Measurements from ENCODE around the gene CXCR3. TPM values are rescaled to one million over a fixed set of nuclear protein-coding genes. Genes with fewer than 3 reads are reported as not detected.

Gene CXCR3
- total RNA-seq (under 1 TPM in 5 of 9 donors, not detected in 4; 0.27 to 0.79 (median 0.39) TPM), polyA plus RNA-seq (1 to 10 TPM in 2 of 3 donors, under 1 TPM in 1; 0.20 to 1.6 (median 1.1) TPM)
- long read RNA-seq, donor 1, partial matches to known transcripts: 0 of 1 reads
- long read RNA-seq, donor 1, other reads (novel, unspliced or antisense): 0 of 1 reads
- long read RNA-seq, donor 2: 0 reads
- long read RNA-seq, donor 3: 0 reads
- long read RNA-seq, donor 4: 0 reads
- long read RNA-seq, donor 5: 0 reads
- long read RNA-seq, donor 6: 0 reads
- long read RNA-seq, donor 7: 0 reads
- long read RNA-seq, donor 8: 0 reads
- long read RNA-seq, donor 9: 0 reads
- long read RNA-seq, donor 10: 0 reads

DNA sequence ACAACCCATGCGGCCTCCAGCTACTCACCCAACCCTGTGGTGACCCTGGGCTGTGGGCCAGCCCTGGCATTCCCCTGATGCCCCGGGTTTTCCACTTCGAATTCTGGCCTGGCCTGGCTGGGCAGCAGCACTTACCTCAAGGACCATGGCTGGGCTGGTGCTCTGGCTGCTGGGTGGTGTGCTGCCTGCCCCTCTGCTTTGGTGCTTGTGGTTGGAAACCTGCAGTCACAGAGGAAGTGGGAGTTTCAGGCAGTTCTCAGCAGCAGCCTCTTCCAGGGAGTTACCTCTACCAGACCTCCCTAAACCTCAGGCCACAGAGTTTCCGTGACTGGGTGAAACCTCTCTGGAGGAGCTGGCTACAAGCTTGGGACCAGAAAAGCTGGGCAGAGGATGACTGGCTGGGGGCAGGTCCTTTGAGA is at the start of gene CXCR3:
CXCR3 (minus strand) TSS at position 209 of the 419 bp plus-strand sequence; CDS start at position 147, 62 bp downstream.
- peak within 1 kb of the TSS in 1 of 5 donors; percentile 34 for H3K27ac ChIP-seq
- H3K9me3 ChIP-seq (replicated peaks in 1 of 3): no peaks in the 10 kb centered on the region
- peaks cover 0 to 4% of the 10 kb centered on the region in 2 donors for H3K4me1 ChIP-seq (replicated peaks in 1 of 2)
- peaks cover 0 to 11% of the 10 kb centered on the region in 2 donors for H3K36me3 ChIP-seq (replicated peaks in 1 of 2)
- intact Hi-C loops (cut with DNase I): no loop called here
- H3K4me3 ChIP-seq: no peak within 1 kb of the TSS
- H3K27me3 ChIP-seq: peaks cover 5% of the 10 kb centered on the region
- no peak for TF ChIP-seq POLR2A (IDR thresholded peaks at IDR 0.05)
- TF ChIP-seq, protein P1, sequence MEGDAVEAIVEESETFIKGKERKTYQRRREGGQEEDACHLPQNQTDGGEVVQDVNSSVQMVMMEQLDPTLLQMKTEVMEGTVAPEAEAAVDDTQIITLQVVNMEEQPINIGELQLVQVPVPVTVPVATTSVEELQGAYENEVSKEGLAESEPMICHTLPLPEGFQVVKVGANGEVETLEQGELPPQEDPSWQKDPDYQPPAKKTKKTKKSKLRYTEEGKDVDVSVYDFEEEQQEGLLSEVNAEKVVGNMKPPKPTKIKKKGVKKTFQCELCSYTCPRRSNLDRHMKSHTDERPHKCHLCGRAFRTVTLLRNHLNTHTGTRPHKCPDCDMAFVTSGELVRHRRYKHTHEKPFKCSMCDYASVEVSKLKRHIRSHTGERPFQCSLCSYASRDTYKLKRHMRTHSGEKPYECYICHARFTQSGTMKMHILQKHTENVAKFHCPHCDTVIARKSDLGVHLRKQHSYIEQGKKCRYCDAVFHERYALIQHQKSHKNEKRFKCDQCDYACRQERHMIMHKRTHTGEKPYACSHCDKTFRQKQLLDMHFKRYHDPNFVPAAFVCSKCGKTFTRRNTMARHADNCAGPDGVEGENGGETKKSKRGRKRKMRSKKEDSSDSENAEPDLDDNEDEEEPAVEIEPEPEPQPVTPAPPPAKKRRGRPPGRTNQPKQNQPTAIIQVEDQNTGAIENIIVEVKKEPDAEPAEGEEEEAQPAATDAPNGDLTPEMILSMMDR (IDR thresholded peaks at IDR 0.05): no peak
- 43 to 61% (median 50%) methylated on average over 2 to 4 of the region's 4 CpGs for WGBS, 4 donors
- peak; percentile 66 to 81 (median 75) for DNase-seq

DNA sequence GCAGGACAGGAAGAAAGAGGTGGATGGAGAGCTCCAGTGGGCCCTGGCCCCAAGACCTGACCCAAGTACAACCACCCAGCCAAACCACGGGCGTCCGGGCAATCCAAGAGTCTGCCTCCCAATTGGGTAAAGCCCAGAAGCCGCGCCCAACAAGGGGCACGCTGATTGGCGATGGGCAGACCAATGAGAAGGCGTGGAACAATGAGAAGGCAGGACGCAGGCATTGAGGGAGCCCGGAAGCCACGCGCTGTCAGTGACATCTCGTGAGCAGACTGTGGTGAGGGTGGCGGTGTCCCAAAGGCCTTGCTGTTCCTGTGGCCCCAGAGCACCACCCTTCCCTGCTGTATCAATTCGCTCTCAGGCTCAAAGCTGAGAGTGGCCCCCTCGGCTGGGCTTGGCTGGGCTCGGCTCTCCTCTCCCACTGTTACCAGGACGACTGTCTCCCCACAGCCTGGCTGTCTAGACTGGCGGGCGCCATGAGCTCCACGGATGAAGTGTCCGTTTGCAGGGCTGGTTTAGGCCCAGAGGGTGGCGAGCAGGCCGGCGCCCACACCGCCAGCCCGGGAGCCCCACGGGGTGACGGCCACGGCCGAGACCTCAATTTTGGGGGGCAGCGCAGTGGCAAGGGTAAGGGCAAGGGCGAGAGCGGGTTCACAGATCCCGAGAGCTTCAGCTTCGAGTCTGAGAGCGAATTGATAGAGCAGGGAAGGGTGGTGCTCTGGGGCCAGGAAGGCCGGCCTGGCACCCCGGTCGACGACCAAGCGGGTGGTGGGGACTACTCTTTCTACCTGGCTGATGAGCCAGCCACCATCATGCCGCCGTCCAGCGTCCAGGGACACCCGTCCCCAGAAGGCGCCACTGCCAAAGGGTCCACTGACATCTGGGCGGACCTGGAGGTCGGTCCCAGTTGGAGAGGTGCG is 49.3 kb upstream of the CXCR3 start, which contains the start of gene LOC101059915:
LOC101059915 (plus strand) TSS at position 219 of the 920 bp plus-strand sequence.
- Histone ChIP-seq H3K36me3 (replicated peaks in 1 of 2) (no peaks in the 10 kb centered on the region), H3K4me1 (replicated peaks in 1 of 2) (no peaks in the 10 kb centered on the region), H3K27me3 (no peaks in the 10 kb centered on the region), H3K27ac (no peak within 1 kb of the TSS), H3K9me3 (replicated peaks in 1 of 3) (no peaks in the 10 kb centered on the region), H3K4me3 (no peak within 1 kb of the TSS)
- no peak for DNase-seq
- TF ChIP-seq POLR2A (IDR thresholded peaks at IDR 0.05): no peak
- TF ChIP-seq, protein P1 (IDR thresholded peaks at IDR 0.05): no peak
- intact Hi-C loops (cut with DNase I): no loop called here
- WGBS, 4 donors: 92 to 94% (median 93%) methylated on average over 25 to 50 of the region's 50 CpGs

DNA sequence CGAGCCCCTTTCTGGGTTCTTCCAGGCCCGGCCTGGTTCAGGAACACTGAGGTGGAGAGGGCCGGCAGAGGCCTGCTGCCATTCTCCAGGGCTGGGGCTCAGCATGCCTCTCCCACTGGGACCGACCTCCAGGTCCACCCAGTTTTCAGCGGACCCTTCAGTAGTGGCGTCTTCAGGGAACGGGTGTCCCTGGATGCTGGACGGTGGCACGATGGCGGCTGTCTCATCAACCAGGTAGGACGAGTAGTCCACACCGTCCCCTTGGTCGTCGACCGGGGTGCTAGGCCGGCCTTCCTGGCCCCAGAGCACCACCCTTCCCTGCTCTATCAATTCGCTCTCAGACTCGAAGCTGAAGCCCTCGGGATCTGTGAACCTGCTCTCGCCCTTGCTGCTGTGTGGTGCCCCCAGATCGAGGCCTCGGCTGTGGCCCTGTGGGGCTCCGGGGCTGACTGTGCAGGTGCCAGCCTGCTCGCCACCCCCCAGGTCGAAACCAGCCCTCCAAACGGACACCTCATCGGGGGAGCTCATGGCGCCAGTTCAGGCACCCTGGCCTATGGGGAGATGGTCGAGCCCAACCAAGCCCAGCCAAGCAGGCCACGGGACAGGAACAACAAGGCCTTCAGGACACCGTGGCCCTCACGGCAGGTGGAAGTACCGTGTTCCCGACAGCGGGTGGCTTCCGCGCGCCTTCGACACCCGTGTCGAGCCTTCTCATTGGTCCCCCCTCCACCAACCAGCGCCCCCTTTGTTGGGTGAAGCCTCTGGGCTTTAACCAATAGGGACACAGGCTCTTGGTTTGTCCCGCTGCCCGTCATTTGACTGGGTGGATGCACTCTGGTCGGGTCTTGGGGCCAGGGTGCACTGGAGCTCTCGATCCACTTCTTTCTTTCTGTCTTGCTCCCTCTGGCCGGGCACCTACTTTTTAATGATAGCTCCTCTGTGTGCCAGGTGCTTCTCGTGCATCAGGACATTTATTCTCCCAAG is 48.2 kb upstream of the CXCR3 start:
- Histone ChIP-seq H3K4me1 (replicated peaks in 1 of 2) (no peaks in the 10 kb centered on the region), H3K27ac (no peak overlapping the region), H3K36me3 (replicated peaks in 1 of 2) (no peaks in the 10 kb centered on the region), H3K27me3 (no peaks in the 10 kb centered on the region), H3K4me3 (no peak overlapping the region), H3K9me3 (replicated peaks in 1 of 3) (no peaks in the 10 kb centered on the region)
- DNase-seq: no peak
- intact Hi-C loops (cut with DNase I): no loop called here
- TF ChIP-seq, protein P1 (IDR thresholded peaks at IDR 0.05): no peak
- 89 to 95% (median 93%) methylated on average over 16 to 48 of the region's 48 CpGs for WGBS, 4 donors

Measured in adrenal gland (tissue), 19 donors.